Activated CD8-positive, alpha-beta memory T cell treated with anti-CD3 and anti-CD28 coated beads, Interleukin-2, amount 50 U/mL, for 48 hours (primary cell): Measurements from ENCODE around the gene NKAIN4.
"Not testable (repeated sequence)": the region's sequence is repeated elsewhere in the genome, so short reads cannot be mapped to it uniquely, and the experiment has no call there.

Experiments
- DNase-seq: peaks from one replicate; pipeline ENCODE4 v3.0.0-alpha.2; 2020

The NKAIN4 gene

GRCh38 chr20:63254606-63255384, 532 bp upstream of the NKAIN4 start:
- DNase-seq = no peak

- DNase-seq = no peak
These were observed 628 bp downstream of the NKAIN4 start for GRCh38 chr20:63253438-63254231.

- no peak for DNase-seq
These were observed 1.2 kb downstream of the NKAIN4 start for GRCh38 chr20:63253065-63253437.

GRCh38 chr20:63252284-63252711, 2.0 kb downstream of the NKAIN4 start:
- no peak for DNase-seq

- not testable (repeated sequence) for DNase-seq
These were observed 2.9 kb downstream of the NKAIN4 start for GRCh38 chr20:63251350-63251749.

- no peak for DNase-seq
These were observed 4.4 kb downstream of the NKAIN4 start for GRCh38 chr20:63249891-63250290.

GRCh38 chr20:63248835-63249591, 5.2 kb downstream of the NKAIN4 start:
- no peak for DNase-seq

- no peak for DNase-seq
These were observed 6.5 kb downstream of the NKAIN4 start for GRCh38 chr20:63247671-63248228.

- DNase-seq = no peak
These were observed 7.6 kb downstream of the NKAIN4 start for GRCh38 chr20:63246490-63247288.

- no peak for DNase-seq
These were observed 9.8 kb downstream of the NKAIN4 start for GRCh38 chr20:63244468-63244867.

- DNase-seq = no peak
These were observed 10.5 kb downstream of the NKAIN4 start for GRCh38 chr20:63243604-63244247.

- DNase-seq = no peak
These were observed 11.5 kb downstream of the NKAIN4 start for GRCh38 chr20:63242736-63243135.

GRCh38 chr20:63241272-63241671, 13.0 kb downstream of the NKAIN4 start:
- no peak for DNase-seq

GRCh38 chr20:63240004-63240403, 14.3 kb downstream of the NKAIN4 start:
- no peak for DNase-seq

- no peak for DNase-seq
These were observed 14.8 kb downstream of the NKAIN4 start for GRCh38 chr20:63239431-63239830.

- no peak for DNase-seq
These were observed 15.6 kb downstream of the NKAIN4 start for GRCh38 chr20:63238514-63239125.

GRCh38 chr20:63238031-63238430, 16.2 kb downstream of the NKAIN4 start:
- no peak for DNase-seq

GRCh38 chr20:63236116-63236837, 18.0 kb downstream of the NKAIN4 start:
- no peak for DNase-seq

GRCh38 chr20:63235399-63235983, 18.8 kb downstream of the NKAIN4 start, which contains the start of gene BIRC7:
BIRC7 (plus strand) TSS chr20:63235905; CDS start chr20:63236097, 192 bp downstream.
- DNase-seq = no peak
